WTC11 (cell line): ENCODE data around the gene IPPK. TPM values are rescaled to one million over a fixed set of nuclear protein-coding genes. Genes with fewer than 3 reads are reported as not detected.

Source experiments
- ATAC-seq: fragments of 200-7000 bp; cut with Tn5 transposase; 2 replicates; pipeline ENCODE4 v1.10.0; 2021; ENCODE audit warnings: mild to moderate bottlenecking, moderate library complexity
- Bru-seq: library from RNA; stranded (reverse); fragments of 400-500 nt; gene quantifications from one replicate; lab custom pipeline; 2021; lab: Mats Ljungman, UMichigan
- CTCF ChIA-PET: fragments of 300-600 bp; sonication (Branson Sonifier 250); formaldehyde crosslinking; loops from one replicate; lab custom pipeline; 2021; ENCODE audit warnings: antibody characterized with exemption; lab: Charles Lee
- POLR2A ChIA-PET: fragments of 350-600 bp; sonication (Branson Sonifier 250); formaldehyde crosslinking; loops from one replicate; lab custom pipeline; 2021; ENCODE audit warnings: antibody characterized with exemption; lab: Charles Lee
- DNase-seq: peaks from one replicate; pipeline ENCODE4 v3.0.0; 2021; ENCODE audit warnings: low spot score
- H3K27ac Mint-ChIP-seq: 2 replicates; pipeline ENCODE4 v1.8.0; 2021; ENCODE audit warnings: mixed read lengths
- H3K27me3 Mint-ChIP-seq: 2 replicates; pipeline ENCODE4 v1.8.0; 2021; ENCODE audit warnings: low read depth, mild to moderate bottlenecking, moderate library complexity, mixed read lengths
- H3K36me3 Mint-ChIP-seq: 2 replicates; pipeline ENCODE4 v1.8.0; 2021; ENCODE audit warnings: mixed read lengths
- H3K4me1 Mint-ChIP-seq: 2 replicates; pipeline ENCODE4 v1.8.0; 2022; ENCODE audit warnings: mixed read lengths
- H3K4me3 Mint-ChIP-seq: 2 replicates; pipeline ENCODE4 v1.8.0; 2021; ENCODE audit warnings: mild to moderate bottlenecking, moderate library complexity, mixed read lengths
- H3K9me3 Mint-ChIP-seq: 2 replicates; pipeline ENCODE4 v1.8.0; 2021; ENCODE audit warnings: mixed read lengths
- ATF1 ChIP-seq: sonication (generic); formaldehyde crosslinking; IDR thresholded peaks from 2 replicates; pipeline ENCODE4 v1.8.1; 2023; ENCODE audit warnings: mild to moderate bottlenecking, moderate library complexity, missing genetic modification reagents
- ATF2 ChIP-seq: sonication (generic); formaldehyde crosslinking; IDR thresholded peaks from 2 replicates; pipeline ENCODE4 v1.8.1; 2022; ENCODE audit warnings: low read depth, missing genetic modification reagents, borderline replicate concordance
- CREM ChIP-seq: sonication (generic); formaldehyde crosslinking; IDR thresholded peaks from 2 replicates; pipeline ENCODE4 v1.8.1; 2022; ENCODE audit warnings: mild to moderate bottlenecking, missing genetic modification reagents, moderate library complexity
- E2F5 ChIP-seq: sonication (generic); formaldehyde crosslinking; IDR thresholded peaks from 2 replicates; pipeline ENCODE4 v1.8.1; 2022; ENCODE audit warnings: mild to moderate bottlenecking, moderate library complexity, missing genetic modification reagents
- ESRRA ChIP-seq: sonication (generic); formaldehyde crosslinking; IDR thresholded peaks from 2 replicates; pipeline ENCODE4 v1.8.1; 2022; ENCODE audit warnings: mild to moderate bottlenecking, missing genetic modification reagents, borderline replicate concordance
- FOXP1 ChIP-seq: sonication (generic); formaldehyde crosslinking; IDR thresholded peaks from 2 replicates; pipeline ENCODE4 v1.8.0; 2022; ENCODE audit warnings: missing genetic modification reagents, mild to moderate bottlenecking, moderate library complexity, borderline replicate concordance
- GABPB1 ChIP-seq: sonication (generic); formaldehyde crosslinking; IDR thresholded peaks from 2 replicates; pipeline ENCODE4 v1.8.1; 2023; ENCODE audit warnings: mild to moderate bottlenecking, missing genetic modification reagents
- GTF2I ChIP-seq: fragments of 250-450 bp; sonication (Bioruptor Pico); conservative IDR thresholded peaks from 2 replicates; pipeline ENCODE4 v1.4.0; 2021; ENCODE audit warnings: mild to moderate bottlenecking
- KAT7 ChIP-seq: sonication (generic); formaldehyde crosslinking; IDR thresholded peaks from 2 replicates; pipeline ENCODE4 v1.8.1; 2023; ENCODE audit warnings: missing genetic modification reagents, mild to moderate bottlenecking, borderline replicate concordance
- MLX ChIP-seq: sonication (generic); formaldehyde crosslinking; IDR thresholded peaks from 2 replicates; pipeline ENCODE4 v1.8.1; 2023; ENCODE audit warnings: mild to moderate bottlenecking, missing genetic modification reagents, moderate library complexity
- RELA ChIP-seq: sonication (generic); formaldehyde crosslinking; IDR thresholded peaks from 2 replicates; pipeline ENCODE4 v1.8.1; 2022; ENCODE audit warnings: missing genetic modification reagents, mild to moderate bottlenecking, borderline replicate concordance
- RORB ChIP-seq: fragments of 250-450 bp; sonication (Bioruptor Pico); IDR thresholded peaks from 2 replicates; pipeline ENCODE4 v1.9.0; 2021; ENCODE audit warnings: mild to moderate bottlenecking
- TCF7 ChIP-seq: sonication (generic); formaldehyde crosslinking; IDR thresholded peaks from 2 replicates; pipeline ENCODE4 v1.8.0; 2022; ENCODE audit warnings: mild to moderate bottlenecking, low read depth, missing genetic modification reagents, moderate library complexity
- TEAD1 ChIP-seq: sonication (generic); formaldehyde crosslinking; IDR thresholded peaks from 2 replicates; pipeline ENCODE4 v1.8.0; 2022; ENCODE audit warnings: mild to moderate bottlenecking, missing genetic modification reagents
- ZNF121 ChIP-seq: sonication (generic); formaldehyde crosslinking; IDR thresholded peaks from 2 replicates; pipeline ENCODE4 v1.8.0; 2023; ENCODE audit warnings: missing genetic modification reagents
- ZNF263 ChIP-seq: sonication (generic); formaldehyde crosslinking; IDR thresholded peaks from 2 replicates; pipeline ENCODE4 v1.8.1; 2022; ENCODE audit warnings: low read depth, mild to moderate bottlenecking, moderate library complexity, missing genetic modification reagents
- ZNF416 ChIP-seq: fragments of 250-450 bp; sonication (Bioruptor Pico); IDR thresholded peaks from 2 replicates; pipeline ENCODE4 v1.9.0; 2021; ENCODE audit warnings: mild to moderate bottlenecking, inconsistent platforms
- long read RNA-seq, 3 experiments: library from RNA in 1 of 3; library from capped mRNA in 1 of 3; library from polyadenylated mRNA in 1 of 3; unstranded in 2 of 3; stranded (forward) in 1 of 3; transcript quantifications; one replicate each; pipeline ENCODE4 v2.0.0, GENCODE V29; 2021
- total RNA-seq: library from RNA; stranded (reverse); gene quantifications from 3 replicates; pipeline ENCODE4 v1.2.3, GENCODE V29; 2021
- TF ChIP-seq, protein P1 (sequence below): sonication (generic); formaldehyde crosslinking; IDR thresholded peaks from 2 replicates; pipeline ENCODE4 v1.8.0; 2022; ENCODE audit warnings: mild to moderate bottlenecking, missing genetic modification reagents
- TF ChIP-seq, protein P2 (sequence below): fragments of 200-600 bp; IDR thresholded peaks from 2 replicates; pipeline ENCODE4 v1.8.0; 2022; ENCODE audit warnings: antibody characterized with exemption
- TF ChIP-seq, protein P3 (sequence below): sonication (generic); formaldehyde crosslinking; IDR thresholded peaks from 2 replicates; pipeline ENCODE4 v1.8.0; 2022; ENCODE audit warnings: mild to moderate bottlenecking, missing genetic modification reagents
- TF ChIP-seq, protein P4 (sequence below): sonication (generic); formaldehyde crosslinking; IDR thresholded peaks from 2 replicates; pipeline ENCODE4 v1.8.1; 2023; ENCODE audit warnings: mild to moderate bottlenecking, missing genetic modification reagents, borderline replicate concordance
- TF ChIP-seq, protein P5 (sequence below): sonication (generic); formaldehyde crosslinking; IDR thresholded peaks from 2 replicates; pipeline ENCODE4 v1.8.1; 2023; ENCODE audit warnings: mild to moderate bottlenecking, missing genetic modification reagents

IPPK gene
- total RNA-seq, result 8.1 to 9.4 TPM (median 8.6 TPM) in 3 replicates
- percentile 62 among the genes with signal in this experiment for Bru-seq, nascent RNA
- long read RNA-seq, experiment 1, full-length matches to known transcripts, result 66 of 87 reads
- long read RNA-seq, experiment 1, partial matches to known transcripts, result 5 of 87 reads
- long read RNA-seq, experiment 1, other reads (novel, unspliced or antisense), result 16 of 87 reads
- long read RNA-seq, experiment 2, full-length matches to known transcripts, result 8 of 17 reads
- long read RNA-seq, experiment 2, partial matches to known transcripts, result 4 of 17 reads
- long read RNA-seq, experiment 2, other reads (novel, unspliced or antisense), result 5 of 17 reads
- long read RNA-seq, experiment 3, full-length matches to known transcripts, result 6 of 6 reads
- long read RNA-seq, experiment 3, partial matches to known transcripts, result 0 of 6 reads
- long read RNA-seq, experiment 3, other reads (novel, unspliced or antisense), result 0 of 6 reads

DNA sequence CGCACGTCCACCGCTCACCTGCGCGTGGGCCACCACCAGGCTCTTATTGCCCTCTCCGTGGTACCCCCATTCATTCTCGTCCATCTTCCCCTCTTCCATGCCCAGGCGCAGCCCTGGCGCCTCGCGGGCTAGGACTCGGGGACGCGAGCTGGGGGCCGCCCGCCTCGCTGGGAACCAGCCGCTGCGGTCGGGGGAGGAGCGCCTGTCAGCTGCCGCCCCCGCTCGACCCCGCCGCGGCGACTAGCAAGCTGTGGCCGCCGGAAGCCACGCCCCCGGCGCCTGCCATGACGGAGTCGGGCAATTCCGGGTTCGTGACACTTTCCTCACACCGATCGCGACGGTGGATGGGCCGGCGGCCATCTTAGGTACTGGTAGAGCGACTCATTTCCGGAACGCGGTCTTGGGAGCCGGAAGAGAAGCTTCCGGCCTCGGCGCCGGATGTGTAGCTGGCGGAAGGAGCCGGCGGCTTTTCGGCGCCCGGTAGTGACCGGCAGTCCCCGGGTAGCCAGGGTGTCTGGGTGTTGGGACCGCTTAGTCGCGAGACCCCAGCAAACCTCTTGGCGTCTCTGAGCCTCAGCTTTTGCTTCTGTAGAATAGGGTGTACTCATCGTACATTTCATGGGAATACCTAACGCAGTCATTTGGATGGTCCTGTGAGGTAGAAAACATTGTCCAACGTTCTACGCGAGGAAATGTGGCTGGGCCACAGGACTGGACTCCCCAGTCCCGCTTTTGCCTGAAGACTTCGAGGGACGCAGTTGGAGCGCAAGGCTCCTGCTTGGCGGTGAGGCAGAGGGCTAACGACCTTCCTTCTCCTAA, at the start of gene IPPK:
TSS of gene IPPK (minus strand) at position 242 of the 819 bp plus-strand sequence. CDS start at position 99, 143 bp downstream.
- no peaks in the 10 kb centered on the region for H3K27me3 Mint-ChIP-seq
- POLR2A ChIA-PET, result interaction anchor here (0.5 to 1.5 kb wide), 4 partner anchors 81 to 345 kb away, joined by 3 to 8 read pairs (median 4); partner anchors contain the start of genes BICD2, CENPP and NOL8
- DNase-seq, result peak; percentile 97
- H3K4me3 Mint-ChIP-seq, result peak within 1 kb of the TSS; percentile 96
- peak within 1 kb of the TSS; percentile 94 for H3K27ac Mint-ChIP-seq
- H3K4me1 Mint-ChIP-seq, result peaks cover 12% of the 10 kb centered on the region
- H3K9me3 Mint-ChIP-seq, result no peaks in the 10 kb centered on the region
- peak; percentile 91 for ATAC-seq
- H3K36me3 Mint-ChIP-seq, result no peaks in the 10 kb centered on the region
- CTCF ChIA-PET, result interaction anchor here (0.8 to 2.1 kb wide), 10 partner anchors 9 to 530 kb away, joined by 3 to 9 read pairs (median 5); partner anchors contain the start of genes CENPP and NOL8
- TF ChIP-seq TEAD1 (0 out of 2 replicates have a peak, but pooled peaks have one; percentile 31), E2F5 (peak; percentile 72), CREM (peak; percentile 92), GTF2I (CRISPR knock-in tag) (0 out of 2 replicates have a peak, but pooled peaks have one; percentile 63), ESRRA (peak; percentile 47; the same call in 1 of the 2 replicates), ATF1 (CRISPR knock-in tag) (0 out of 2 replicates have a peak, but pooled peaks have one; percentile 49), ZNF416 (CRISPR knock-in tag) (no peak), KAT7 (CRISPR knock-in tag) (0 out of 2 replicates have a peak, but pooled peaks have one; percentile 39), RELA (peak; percentile 76; the same call in 1 of the 2 replicates), ZNF263 (no peak), ZNF121 (CRISPR knock-in tag) (peak; percentile 98), ATF2 (CRISPR knock-in tag) (no peak), FOXP1 (CRISPR knock-in tag) (no peak), GABPB1 (CRISPR knock-in tag) (peak; percentile 74), RORB (CRISPR knock-in tag) (no peak), TCF7 (CRISPR knock-in tag) (no peak), MLX (CRISPR knock-in tag) (no peak)
- TF ChIP-seq, protein P1, sequence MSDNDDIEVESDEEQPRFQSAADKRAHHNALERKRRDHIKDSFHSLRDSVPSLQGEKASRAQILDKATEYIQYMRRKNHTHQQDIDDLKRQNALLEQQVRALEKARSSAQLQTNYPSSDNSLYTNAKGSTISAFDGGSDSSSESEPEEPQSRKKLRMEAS (CRISPR knock-in tag), result 0 out of 2 replicates have a peak, but pooled peaks have one; percentile 44
- TF ChIP-seq, protein P2, sequence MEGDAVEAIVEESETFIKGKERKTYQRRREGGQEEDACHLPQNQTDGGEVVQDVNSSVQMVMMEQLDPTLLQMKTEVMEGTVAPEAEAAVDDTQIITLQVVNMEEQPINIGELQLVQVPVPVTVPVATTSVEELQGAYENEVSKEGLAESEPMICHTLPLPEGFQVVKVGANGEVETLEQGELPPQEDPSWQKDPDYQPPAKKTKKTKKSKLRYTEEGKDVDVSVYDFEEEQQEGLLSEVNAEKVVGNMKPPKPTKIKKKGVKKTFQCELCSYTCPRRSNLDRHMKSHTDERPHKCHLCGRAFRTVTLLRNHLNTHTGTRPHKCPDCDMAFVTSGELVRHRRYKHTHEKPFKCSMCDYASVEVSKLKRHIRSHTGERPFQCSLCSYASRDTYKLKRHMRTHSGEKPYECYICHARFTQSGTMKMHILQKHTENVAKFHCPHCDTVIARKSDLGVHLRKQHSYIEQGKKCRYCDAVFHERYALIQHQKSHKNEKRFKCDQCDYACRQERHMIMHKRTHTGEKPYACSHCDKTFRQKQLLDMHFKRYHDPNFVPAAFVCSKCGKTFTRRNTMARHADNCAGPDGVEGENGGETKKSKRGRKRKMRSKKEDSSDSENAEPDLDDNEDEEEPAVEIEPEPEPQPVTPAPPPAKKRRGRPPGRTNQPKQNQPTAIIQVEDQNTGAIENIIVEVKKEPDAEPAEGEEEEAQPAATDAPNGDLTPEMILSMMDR, result no peak
- TF ChIP-seq, protein P3, sequence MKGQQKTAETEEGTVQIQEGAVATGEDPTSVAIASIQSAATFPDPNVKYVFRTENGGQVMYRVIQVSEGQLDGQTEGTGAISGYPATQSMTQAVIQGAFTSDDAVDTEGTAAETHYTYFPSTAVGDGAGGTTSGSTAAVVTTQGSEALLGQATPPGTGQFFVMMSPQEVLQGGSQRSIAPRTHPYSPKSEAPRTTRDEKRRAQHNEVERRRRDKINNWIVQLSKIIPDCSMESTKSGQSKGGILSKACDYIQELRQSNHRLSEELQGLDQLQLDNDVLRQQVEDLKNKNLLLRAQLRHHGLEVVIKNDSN (CRISPR knock-in tag), result 0 out of 2 replicates have a peak, but pooled peaks have one; percentile 51
- TF ChIP-seq, protein P4, sequence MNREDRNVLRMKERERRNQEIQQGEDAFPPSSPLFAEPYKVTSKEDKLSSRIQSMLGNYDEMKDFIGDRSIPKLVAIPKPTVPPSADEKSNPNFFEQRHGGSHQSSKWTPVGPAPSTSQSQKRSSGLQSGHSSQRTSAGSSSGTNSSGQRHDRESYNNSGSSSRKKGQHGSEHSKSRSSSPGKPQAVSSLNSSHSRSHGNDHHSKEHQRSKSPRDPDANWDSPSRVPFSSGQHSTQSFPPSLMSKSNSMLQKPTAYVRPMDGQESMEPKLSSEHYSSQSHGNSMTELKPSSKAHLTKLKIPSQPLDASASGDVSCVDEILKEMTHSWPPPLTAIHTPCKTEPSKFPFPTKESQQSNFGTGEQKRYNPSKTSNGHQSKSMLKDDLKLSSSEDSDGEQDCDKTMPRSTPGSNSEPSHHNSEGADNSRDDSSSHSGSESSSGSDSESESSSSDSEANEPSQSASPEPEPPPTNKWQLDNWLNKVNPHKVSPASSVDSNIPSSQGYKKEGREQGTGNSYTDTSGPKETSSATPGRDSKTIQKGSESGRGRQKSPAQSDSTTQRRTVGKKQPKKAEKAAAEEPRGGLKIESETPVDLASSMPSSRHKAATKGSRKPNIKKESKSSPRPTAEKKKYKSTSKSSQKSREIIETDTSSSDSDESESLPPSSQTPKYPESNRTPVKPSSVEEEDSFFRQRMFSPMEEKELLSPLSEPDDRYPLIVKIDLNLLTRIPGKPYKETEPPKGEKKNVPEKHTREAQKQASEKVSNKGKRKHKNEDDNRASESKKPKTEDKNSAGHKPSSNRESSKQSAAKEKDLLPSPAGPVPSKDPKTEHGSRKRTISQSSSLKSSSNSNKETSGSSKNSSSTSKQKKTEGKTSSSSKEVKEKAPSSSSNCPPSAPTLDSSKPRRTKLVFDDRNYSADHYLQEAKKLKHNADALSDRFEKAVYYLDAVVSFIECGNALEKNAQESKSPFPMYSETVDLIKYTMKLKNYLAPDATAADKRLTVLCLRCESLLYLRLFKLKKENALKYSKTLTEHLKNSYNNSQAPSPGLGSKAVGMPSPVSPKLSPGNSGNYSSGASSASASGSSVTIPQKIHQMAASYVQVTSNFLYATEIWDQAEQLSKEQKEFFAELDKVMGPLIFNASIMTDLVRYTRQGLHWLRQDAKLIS (CRISPR knock-in tag), result no peak
- TF ChIP-seq, protein P5, sequence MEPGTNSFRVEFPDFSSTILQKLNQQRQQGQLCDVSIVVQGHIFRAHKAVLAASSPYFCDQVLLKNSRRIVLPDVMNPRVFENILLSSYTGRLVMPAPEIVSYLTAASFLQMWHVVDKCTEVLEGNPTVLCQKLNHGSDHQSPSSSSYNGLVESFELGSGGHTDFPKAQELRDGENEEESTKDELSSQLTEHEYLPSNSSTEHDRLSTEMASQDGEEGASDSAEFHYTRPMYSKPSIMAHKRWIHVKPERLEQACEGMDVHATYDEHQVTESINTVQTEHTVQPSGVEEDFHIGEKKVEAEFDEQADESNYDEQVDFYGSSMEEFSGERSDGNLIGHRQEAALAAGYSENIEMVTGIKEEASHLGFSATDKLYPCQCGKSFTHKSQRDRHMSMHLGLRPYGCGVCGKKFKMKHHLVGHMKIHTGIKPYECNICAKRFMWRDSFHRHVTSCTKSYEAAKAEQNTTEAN (CRISPR knock-in tag), result 0 out of 2 replicates have a peak, but pooled peaks have one; percentile 15
